Measurements from ENCODE around the gene TNS3. TPM values are rescaled to one million over a fixed set of nuclear protein-coding genes. Genes with fewer than 3 reads are reported as not detected.

The TNS3 gene
- total and polyA plus RNA-seq, 9 of the 15 experiments (the other 6 are each of a cell fraction or from before 2014, with no cell fraction given) = 0.20 TPM; not detected in 8

GRCh38 chr7:47454069-47454973 lies 127.6 kb downstream of the TNS3 start (continued):
- TF ChIP-seq COPS2 (conservative IDR thresholded peaks at IDR 0.05) (no peak), PML (IDR thresholded peaks at IDR 0.05; ENCODE audit: low read length) (no peak), DLX4 (CRISPR knock-in tag; IDR thresholded peaks at IDR 0.05) (no peak), ARID1B (IDR thresholded peaks at IDR 0.05) (no peak), TARDBP (IDR thresholded peaks at IDR 0.05) (no peak), E2F1 (CRISPR knock-in tag; IDR thresholded peaks at IDR 0.05) (no peak), PREB (CRISPR knock-in tag; IDR thresholded peaks at IDR 0.05) (no peak)
